Frontal cortex (tissue), 4 donors: Measurements from ENCODE around the gene ANTKMT. TPM values are rescaled to one million over a fixed set of nuclear protein-coding genes. Genes with fewer than 3 reads are reported as not detected.

Experiments used
- DNase-seq, 2 donors: peaks; one replicate each; pipeline ENCODE4 v3.0.0; 2012; ENCODE audit warnings: low spot score in 2 of 2
- FAIRE-seq: peaks from 2 replicates; lab custom pipeline; 2012; peaks lifted over from hg19 to GRCh38; lab: Jason Lieb, UNC
- total RNA-seq: library from RNA; depleted of rRNA; stranded (reverse); fragments of >200 nt; gene quantifications from one replicate; pipeline ENCODE4 v1.2.3, GENCODE V29; 2014
- donor health status: control.
- donor health status: control.
- donor health status: control.

The ANTKMT gene
- total RNA-seq, 1 donor from 2014 or later, result 13.0 TPM

- DNase-seq (no peak), FAIRE-seq (no peak)
These were observed 38.4 kb downstream of the ANTKMT start for GRCh38 chr16:759110-759910.

GRCh38 chr16:760065-760464, 39.1 kb downstream of the ANTKMT start:
- DNase-seq (no peak), FAIRE-seq (no peak)

GRCh38 chr16:760545-761343, 39.8 kb downstream of the ANTKMT start, which contains the start of gene MSLN:
Gene MSLN (plus strand): TSS chr16:760734. CDS start chr16:762681, 1,947 bp downstream.
- FAIRE-seq (no peak), DNase-seq (no peak)

- DNase-seq, result no peak
- no peak for FAIRE-seq
These were observed 40.9 kb downstream of the ANTKMT start for GRCh38 chr16:761625-762513.

- no peak for FAIRE-seq
- DNase-seq, result no peak
These were observed 41.8 kb downstream of the ANTKMT start for GRCh38 chr16:762595-763268.

- no peak for FAIRE-seq
- DNase-seq, result no peak
These were observed 42.6 kb downstream of the ANTKMT start for GRCh38 chr16:763369-764183.

GRCh38 chr16:764184-764750, 43.3 kb downstream of the ANTKMT start:
- DNase-seq, result no peak
- FAIRE-seq, result no peak

GRCh38 chr16:764848-765487, 44.0 kb downstream of the ANTKMT start:
- no peak for FAIRE-seq
- DNase-seq, result no peak

- DNase-seq (no peak), FAIRE-seq (no peak)
These were observed 44.5 kb downstream of the ANTKMT start for GRCh38 chr16:765488-765865.

- DNase-seq (no peak), FAIRE-seq (no peak)
These were observed 45.3 kb downstream of the ANTKMT start for GRCh38 chr16:766008-766819.

GRCh38 chr16:766820-767640, 46.1 kb downstream of the ANTKMT start:
- FAIRE-seq, result no peak
- no peak for DNase-seq

- FAIRE-seq (no peak), DNase-seq (no peak)
These were observed 46.8 kb downstream of the ANTKMT start for GRCh38 chr16:767743-768235.

- FAIRE-seq (no peak), DNase-seq (no peak)
These were observed 47.5 kb downstream of the ANTKMT start for GRCh38 chr16:768428-768827.

GRCh38 chr16:769184-769784, 48.3 kb downstream of the ANTKMT start:
- DNase-seq, result no peak
- no peak for FAIRE-seq

GRCh38 chr16:769934-770333, 49.0 kb downstream of the ANTKMT start:
- DNase-seq, result no peak
- no peak for FAIRE-seq

GRCh38 chr16:770411-770810, 49.5 kb downstream of the ANTKMT start:
- FAIRE-seq (no peak), DNase-seq (no peak)
